DND-41 (cell line): ENCODE results near the gene PYGB.

Source experiments
- EZH2 ChIP-seq: IDR thresholded peaks from 3 replicates; pipeline ENCODE4 v1.6.1; 2012; ENCODE audit warnings: borderline replicate concordance, low read depth, mild to moderate bottlenecking, moderate library complexity, low read length, inconsistent platforms; ENCODE audit not compliant: severe bottlenecking
- TF ChIP-seq, protein P1 (sequence below): IDR thresholded peaks from 2 replicates; pipeline ENCODE4 v1.5.1; 2012; ENCODE audit warnings: borderline replicate concordance, low read length, moderate library complexity, mild to moderate bottlenecking; ENCODE audit not compliant: poor library complexity, severe bottlenecking; ENCODE audit errors: extremely low read depth

DNA sequence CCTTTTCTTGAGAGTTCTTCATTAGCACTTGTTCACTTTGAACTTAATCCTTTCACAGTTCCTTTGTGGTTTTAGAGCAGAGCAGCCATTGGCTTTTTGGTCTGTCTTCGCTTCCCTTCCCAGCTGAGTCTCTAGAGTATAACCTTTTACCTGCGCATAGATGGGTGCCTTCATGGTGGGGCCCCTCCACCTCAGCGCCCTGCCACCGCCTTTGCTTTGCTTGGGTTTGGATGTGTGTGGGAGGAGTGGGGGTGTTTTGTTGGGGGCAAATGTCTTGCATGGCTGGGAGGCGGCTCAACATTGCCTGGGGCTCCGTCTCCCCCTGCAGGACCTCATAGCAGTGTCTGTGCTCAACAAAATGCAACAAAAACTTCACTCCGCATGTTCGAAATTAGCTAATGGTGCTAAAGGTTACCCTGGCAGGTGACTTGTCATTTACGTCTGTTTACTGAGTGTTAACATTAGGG is 11.9 kb downstream of the PYGB start:
- TF ChIP-seq, protein P1, sequence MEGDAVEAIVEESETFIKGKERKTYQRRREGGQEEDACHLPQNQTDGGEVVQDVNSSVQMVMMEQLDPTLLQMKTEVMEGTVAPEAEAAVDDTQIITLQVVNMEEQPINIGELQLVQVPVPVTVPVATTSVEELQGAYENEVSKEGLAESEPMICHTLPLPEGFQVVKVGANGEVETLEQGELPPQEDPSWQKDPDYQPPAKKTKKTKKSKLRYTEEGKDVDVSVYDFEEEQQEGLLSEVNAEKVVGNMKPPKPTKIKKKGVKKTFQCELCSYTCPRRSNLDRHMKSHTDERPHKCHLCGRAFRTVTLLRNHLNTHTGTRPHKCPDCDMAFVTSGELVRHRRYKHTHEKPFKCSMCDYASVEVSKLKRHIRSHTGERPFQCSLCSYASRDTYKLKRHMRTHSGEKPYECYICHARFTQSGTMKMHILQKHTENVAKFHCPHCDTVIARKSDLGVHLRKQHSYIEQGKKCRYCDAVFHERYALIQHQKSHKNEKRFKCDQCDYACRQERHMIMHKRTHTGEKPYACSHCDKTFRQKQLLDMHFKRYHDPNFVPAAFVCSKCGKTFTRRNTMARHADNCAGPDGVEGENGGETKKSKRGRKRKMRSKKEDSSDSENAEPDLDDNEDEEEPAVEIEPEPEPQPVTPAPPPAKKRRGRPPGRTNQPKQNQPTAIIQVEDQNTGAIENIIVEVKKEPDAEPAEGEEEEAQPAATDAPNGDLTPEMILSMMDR: peak; percentile 21
- no peak for TF ChIP-seq EZH2
